Measurements from ENCODE around the gene GNG12.

GNG12 gene

DNA sequence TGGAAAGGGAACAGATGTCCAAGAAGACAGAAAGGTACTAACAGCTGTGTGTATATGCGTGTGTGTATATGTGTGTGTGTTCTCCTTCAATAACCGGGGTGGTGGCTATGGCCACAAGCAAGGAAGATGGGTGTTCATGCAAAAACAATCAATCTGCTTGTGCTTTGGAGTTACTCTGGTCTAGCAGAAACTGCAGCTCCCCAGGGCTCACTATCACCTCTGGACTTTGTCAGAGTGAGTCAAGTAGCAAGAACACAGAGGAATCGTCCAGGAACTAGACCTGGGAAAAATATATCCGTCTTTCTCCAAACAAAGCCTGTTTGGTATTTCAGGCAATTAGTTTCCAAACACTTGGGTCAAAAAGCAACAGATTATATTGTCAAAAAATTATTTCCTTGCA lies 68.6 kb downstream of the GNG12 start:
- H3K4me3 ChIP-seq (ENCODE audit: low read depth, low read length), result no peak overlapping the region
- TF ChIP-seq, protein P1, sequence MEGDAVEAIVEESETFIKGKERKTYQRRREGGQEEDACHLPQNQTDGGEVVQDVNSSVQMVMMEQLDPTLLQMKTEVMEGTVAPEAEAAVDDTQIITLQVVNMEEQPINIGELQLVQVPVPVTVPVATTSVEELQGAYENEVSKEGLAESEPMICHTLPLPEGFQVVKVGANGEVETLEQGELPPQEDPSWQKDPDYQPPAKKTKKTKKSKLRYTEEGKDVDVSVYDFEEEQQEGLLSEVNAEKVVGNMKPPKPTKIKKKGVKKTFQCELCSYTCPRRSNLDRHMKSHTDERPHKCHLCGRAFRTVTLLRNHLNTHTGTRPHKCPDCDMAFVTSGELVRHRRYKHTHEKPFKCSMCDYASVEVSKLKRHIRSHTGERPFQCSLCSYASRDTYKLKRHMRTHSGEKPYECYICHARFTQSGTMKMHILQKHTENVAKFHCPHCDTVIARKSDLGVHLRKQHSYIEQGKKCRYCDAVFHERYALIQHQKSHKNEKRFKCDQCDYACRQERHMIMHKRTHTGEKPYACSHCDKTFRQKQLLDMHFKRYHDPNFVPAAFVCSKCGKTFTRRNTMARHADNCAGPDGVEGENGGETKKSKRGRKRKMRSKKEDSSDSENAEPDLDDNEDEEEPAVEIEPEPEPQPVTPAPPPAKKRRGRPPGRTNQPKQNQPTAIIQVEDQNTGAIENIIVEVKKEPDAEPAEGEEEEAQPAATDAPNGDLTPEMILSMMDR (IDR thresholded peaks at IDR 0.05; ENCODE audit: low read depth, low read length), result no peak

DNA sequence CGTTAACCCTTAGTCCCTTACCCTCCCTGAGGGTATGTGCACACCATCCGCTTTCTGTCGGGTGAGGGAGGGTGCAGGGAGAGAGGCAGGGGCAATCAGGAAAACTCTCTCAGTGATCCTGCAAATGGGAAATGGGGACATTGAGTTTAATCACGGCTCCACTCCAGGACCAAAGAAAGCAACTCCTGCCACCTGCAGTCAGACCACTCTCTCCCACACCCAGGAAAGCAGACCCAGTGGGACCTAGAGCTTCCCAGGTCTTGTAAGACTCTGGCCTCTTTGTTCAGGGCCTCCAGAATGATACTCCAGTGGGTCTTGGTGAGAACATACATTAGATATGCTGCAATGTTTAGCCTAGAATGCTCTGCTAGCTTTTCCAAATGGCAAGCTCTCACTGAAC lies 71.5 kb downstream of the GNG12 start:
- no peak overlapping the region for H3K4me3 ChIP-seq (ENCODE audit: low read depth, low read length)
- TF ChIP-seq, protein P1 (IDR thresholded peaks at IDR 0.05; ENCODE audit: low read depth, low read length), result no peak

DNA sequence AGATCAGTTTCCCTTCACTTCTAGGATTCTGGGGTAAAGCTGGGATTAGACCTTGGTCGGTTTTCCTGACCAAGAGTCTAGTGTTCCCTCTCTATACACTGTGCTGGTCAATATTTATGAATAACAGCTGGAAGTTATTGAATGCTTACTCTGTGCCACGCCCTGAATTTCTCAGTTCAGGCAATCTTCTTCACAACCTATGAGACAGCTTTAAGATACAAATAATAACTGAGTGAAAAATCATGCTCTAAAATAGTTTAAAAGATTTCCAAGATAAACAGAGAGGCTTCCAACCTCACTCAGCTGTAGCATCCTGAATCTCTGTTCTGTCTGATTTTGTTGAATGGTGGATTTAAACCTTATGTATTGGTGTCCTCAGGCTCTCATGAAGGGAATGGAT lies 72.2 kb downstream of the GNG12 start:
- TF ChIP-seq, protein P1 (IDR thresholded peaks at IDR 0.05; ENCODE audit: low read depth, low read length), result no peak
- H3K4me3 ChIP-seq (ENCODE audit: low read depth, low read length), result no peak overlapping the region

DNA sequence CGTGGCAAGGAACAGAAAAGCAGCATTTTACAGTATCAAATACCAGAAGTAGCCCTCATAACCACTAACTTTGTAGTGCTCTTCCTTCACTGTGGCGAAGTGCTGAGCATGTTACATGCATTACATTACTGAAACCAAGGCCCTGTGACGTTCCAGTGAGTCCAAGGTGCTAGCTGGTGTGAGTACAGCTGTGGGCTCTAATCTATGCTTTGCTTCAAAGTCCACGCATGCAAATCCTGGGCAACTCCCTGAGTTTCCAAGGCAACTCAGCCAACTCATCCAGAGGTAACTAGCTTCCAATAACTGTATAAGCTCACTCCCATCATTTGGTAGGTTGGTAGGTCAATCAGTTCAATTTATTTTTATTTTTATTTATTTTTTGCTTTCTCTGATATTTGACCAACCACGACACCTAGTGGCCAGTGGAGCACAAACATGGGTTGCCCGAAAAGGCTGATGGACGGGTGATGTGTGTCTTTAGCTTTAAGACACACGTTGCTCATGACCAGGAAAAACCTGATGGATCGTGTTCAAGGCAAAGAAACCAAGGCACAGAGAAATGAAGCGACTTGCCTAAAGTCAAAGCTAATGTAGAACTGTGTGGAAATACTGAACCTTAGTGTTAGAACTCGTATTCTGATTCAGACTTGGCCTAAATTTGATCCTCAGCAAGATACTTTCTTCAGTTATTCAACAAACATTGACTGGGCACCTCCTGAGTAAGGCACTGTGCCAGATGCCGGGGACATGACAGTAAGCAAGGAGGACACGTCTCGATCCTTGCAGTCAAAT lies 73.0 kb downstream of the GNG12 start:
- no peak overlapping the region for H3K4me3 ChIP-seq (ENCODE audit: low read depth, low read length)
- TF ChIP-seq, protein P1 (IDR thresholded peaks at IDR 0.05; ENCODE audit: low read depth, low read length), result peak; percentile 75

DNA sequence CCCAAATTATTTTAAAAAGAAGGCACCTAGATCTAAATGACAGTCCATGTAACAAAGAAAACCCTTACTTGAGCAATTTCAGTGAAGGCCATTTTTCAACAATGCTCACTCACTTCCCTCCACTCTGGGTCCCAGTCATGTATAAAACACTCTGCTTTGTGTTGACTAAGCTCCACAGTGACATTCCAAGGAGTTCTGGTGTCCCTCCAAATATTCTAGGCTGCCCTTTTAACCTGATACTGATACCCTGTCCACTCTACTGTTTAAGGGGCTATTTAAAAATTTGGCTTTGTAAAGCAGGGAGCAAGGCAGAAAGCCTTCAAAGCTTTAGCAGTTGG lies 73.6 kb downstream of the GNG12 start:
- no peak overlapping the region for H3K4me3 ChIP-seq (ENCODE audit: low read depth, low read length)
- TF ChIP-seq, protein P1 (IDR thresholded peaks at IDR 0.05; ENCODE audit: low read depth, low read length), result no peak

DNA sequence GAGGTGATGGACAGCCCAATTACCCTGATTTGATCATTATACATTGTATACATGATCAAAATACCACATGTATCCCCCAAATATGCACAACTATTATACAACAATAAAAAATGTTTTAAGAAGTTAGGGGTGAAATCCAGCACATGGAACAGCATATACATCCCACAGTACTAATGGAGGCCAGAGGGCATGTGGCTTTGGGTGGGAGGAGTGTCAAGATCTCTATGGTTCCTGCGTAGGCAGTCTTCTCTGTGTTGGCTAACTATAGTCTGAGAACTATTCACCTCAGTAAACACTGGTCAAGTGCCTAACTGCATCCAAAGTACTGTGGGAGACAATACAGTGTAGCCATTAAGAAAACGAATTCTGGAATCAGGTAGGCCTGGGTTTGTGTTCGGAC lies 74.2 kb downstream of the GNG12 start:
- TF ChIP-seq, protein P1 (IDR thresholded peaks at IDR 0.05; ENCODE audit: low read depth, low read length), result no peak

DNA sequence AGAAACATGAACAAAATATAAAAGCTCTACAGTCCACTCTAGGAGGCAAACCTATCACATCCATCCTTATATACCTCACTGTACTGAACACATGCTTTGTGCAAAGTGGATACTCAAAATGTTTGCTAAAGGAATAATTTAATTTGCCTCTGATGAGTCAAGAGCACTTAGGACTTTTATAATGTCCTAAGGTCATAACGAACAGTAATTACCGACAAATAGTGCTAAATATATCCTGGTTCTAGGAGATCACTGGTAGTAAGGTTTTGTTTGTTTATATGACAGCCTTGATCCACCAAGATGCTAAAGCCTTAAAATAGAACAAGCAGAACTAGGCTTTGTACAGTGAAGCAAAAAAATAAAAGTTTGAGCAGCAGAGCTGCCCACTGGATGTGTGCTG lies 77.6 kb downstream of the GNG12 start:
- H3K4me3 ChIP-seq (ENCODE audit: low read depth, low read length), result no peak overlapping the region
- TF ChIP-seq, protein P1 (IDR thresholded peaks at IDR 0.05; ENCODE audit: low read depth, low read length), result no peak

More for the DNA sequence above, 74.2 kb downstream of the GNG12 start:
- H3K4me3 ChIP-seq (ENCODE audit: low read depth, low read length), result no peak overlapping the region
